GM21723 (cell line): ENCODE measurements around the gene ITIH1.
A peak's percentile ranks its signal among the peaks of the same experiment; 100 is the strongest.
"Not testable (repeated sequence)": the region's sequence is repeated elsewhere in the genome, so short reads cannot be mapped to it uniquely, and the experiment has no call there.

ENCODE experiments used
- ATAC-seq: cut with Tn5 transposase; IDR thresholded peaks from one replicate; pipeline ENCODE4 v1.9.1; 2021; ENCODE audit warnings: mild to moderate bottlenecking, moderate library complexity; ENCODE audit not compliant: unreplicated experiment

Gene ITIH1, protein sequence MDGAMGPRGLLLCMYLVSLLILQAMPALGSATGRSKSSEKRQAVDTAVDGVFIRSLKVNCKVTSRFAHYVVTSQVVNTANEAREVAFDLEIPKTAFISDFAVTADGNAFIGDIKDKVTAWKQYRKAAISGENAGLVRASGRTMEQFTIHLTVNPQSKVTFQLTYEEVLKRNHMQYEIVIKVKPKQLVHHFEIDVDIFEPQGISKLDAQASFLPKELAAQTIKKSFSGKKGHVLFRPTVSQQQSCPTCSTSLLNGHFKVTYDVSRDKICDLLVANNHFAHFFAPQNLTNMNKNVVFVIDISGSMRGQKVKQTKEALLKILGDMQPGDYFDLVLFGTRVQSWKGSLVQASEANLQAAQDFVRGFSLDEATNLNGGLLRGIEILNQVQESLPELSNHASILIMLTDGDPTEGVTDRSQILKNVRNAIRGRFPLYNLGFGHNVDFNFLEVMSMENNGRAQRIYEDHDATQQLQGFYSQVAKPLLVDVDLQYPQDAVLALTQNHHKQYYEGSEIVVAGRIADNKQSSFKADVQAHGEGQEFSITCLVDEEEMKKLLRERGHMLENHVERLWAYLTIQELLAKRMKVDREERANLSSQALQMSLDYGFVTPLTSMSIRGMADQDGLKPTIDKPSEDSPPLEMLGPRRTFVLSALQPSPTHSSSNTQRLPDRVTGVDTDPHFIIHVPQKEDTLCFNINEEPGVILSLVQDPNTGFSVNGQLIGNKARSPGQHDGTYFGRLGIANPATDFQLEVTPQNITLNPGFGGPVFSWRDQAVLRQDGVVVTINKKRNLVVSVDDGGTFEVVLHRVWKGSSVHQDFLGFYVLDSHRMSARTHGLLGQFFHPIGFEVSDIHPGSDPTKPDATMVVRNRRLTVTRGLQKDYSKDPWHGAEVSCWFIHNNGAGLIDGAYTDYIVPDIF

DNA sequence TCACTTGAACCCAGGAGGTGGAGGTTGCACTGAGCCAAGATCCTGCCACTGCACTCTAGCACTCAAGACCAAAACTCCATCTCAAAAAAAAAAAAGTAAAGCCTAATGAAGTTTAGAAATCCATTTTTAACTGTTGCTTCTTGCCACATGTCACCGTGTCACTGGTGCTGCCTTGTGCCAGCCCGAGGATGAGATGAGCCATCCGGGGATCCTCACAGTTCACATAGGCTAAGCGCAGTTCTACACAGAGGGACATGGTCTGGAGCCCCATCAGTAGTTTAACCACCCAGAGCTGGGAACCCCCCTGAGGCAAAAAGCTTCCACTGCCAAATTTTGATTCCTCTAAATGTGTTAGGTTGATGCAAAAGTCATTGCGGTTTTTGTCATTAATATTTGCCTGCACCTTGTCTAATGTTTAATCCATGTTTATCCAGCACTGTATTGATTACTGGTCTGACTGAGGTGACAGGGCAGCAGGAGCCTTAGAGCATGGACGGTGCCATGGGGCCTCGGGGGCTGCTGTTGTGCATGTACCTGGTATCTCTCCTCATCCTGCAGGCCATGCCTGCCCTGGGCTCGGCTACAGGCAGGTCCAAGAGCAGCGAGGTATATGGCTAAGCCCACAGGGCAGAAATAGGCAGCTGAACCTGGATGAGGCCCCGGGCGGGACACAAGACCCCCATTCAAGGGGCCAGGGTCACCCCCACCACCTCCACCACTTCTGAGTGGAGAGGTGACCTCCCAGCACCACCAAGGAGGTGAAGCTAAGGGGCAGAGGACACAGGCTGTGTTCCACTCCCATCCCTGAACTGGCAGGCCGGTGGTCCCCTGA is at the start of gene ITIH1:
TSS of gene ITIH1 (plus strand) at position 473 of the 832 bp plus-strand sequence. CDS start at position 490, 17 bp downstream.
- no peak for ATAC-seq

DNA sequence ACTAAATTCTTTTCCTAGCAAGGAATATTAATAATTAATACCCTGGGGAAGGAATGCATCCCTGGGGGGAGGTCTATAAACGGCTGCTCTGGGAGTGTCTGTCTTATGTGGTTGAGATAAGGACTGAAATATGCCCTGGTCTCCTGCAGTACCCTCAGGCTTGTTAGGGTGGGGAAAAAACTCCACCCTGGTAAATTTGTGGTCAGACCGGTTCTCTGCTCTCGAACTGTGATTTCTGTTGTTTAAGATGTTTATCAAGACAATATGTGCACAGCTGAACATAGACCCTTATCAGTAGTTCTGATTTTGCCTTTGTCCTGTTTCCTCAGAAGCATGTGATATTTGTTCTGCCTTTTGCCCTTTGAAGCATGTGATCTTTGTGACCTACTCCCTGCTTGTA is 48.6 kb upstream of the ITIH1 start:
- not testable (repeated sequence) for ATAC-seq

DNA sequence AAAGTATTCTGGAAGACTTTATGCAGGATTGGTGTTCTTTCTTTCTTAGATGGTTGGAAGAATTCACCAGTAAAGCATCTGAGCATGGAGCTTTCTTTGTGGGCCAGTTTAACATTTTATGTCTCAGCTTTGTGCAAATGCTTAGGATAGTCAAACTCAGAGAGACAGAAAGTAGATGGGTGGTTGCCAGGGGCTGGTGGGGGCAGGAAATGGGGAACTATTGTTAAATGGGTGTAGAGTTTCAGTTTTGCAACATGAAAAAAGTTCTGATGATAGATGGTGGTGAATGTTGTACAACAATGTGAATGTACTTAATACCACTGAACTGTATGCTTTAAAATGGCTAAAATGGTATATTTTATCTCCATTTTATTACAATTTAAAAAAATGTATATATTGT is 46.7 kb upstream of the ITIH1 start:
- no peak for ATAC-seq

DNA sequence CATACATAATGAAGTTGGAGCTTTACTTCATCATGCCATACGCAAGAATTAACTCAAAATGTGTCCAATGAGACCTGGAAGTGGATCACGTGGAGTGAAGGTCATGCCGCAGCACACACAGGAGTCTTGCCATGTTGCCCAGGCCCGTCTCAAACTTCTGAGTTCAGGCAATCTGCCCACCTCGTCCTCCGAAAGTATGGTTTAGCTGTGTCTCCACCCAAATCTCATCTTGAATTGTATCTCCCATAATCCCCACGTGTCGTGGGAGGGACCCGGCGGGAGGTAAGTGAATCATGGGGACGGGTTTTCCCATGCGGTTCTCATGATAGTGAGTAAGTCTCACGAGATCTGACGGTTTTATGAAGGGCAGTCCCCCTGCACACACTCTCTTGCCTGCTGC is 45.8 kb upstream of the ITIH1 start:
- ATAC-seq: no peak

DNA sequence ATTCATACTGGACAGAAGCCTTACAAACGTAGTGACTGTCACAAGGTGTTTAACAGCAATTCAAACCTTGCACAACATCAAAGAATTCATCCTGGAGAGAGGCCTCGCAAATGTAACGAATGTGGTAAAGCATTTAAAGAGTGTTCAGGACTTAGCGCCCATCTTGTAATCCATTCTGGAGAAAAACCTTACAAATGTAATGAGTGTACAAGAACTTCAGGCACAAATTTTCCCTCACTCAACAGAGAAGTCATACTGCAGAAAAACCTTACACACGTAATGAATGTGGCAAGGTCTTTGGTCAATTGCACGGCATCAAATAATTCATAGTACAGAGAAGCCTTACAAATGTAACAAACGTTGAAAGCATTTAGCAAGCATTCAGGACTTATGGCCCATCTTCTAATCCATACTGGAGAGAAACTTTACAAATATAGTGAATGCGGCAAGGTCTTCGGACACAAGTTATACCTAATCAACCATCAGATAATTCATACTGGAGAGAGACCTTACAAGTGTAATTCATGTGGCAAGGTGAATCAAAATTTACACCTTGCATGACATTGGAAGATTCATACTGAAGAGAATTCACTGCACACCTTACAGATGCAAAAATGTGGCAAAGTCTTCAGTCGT is 44.0 kb upstream of the ITIH1 start:
- ATAC-seq: no peak

DNA sequence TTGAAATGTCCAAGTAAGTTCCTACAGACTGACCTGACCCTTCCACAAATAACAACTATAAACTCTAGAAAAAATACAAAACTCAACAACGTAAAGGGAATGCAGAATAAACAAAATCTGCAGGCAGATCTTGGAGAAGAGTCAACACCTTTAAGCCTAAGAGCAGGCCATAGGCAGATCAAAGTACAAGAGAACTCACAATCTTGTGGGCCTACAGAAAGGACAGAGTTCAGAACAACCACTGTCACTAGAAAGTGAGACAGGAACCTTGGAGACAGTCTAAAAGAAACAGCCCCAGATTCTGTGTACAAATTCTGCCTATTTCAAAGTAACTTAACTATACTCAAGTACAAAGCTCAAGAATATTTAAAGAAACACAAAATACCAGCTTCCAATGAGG is 37.7 kb upstream of the ITIH1 start:
- no peak for ATAC-seq

DNA sequence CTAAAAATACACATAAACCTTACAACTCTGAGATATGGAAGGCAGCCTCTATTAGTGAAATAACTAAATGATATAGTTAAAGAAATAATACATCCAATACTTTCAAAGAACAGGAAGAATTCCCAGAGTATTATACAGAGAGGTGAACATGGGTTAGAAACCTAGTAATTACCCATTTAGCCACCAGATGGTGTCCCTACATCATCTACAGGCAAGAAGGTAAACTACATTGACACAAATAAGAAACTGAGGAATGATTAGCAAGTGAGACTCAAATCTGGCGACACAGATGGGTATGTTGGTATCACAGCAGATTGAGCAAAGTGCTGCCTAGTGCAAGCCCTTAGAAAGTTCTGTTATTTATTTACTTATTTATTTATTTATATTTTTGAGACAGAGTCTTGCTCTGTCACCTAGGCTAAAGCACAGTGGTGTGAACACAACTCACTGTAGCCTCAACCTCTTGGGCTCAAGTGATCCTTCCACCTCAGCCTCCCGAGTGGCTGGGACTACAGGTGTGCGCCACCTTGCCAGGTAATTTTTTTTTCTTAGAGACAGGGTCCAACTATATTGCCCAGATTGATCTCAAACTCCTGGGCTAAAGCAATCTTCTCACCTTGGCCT is 34.9 kb upstream of the ITIH1 start:
- ATAC-seq: no peak

DNA sequence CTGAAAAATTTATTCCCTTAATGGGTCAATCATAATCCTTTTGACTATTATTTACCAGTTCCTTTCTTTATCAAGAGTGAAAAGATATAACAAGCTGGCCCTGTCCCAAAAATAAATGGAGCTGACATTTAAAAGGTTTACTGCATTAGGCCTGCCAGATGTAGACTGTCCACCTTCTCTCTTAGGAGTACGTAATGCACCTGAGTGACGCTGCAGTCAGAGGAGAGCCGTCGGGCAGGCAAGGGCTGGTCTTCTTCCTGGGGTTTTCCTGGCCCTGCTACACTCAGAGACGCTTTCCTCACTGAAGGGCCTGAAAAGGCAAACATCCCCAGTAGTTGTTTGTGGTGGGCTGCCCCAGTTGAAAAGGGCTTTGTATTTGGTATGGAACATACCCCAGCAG is 34.2 kb upstream of the ITIH1 start:
- ATAC-seq: no peak

DNA sequence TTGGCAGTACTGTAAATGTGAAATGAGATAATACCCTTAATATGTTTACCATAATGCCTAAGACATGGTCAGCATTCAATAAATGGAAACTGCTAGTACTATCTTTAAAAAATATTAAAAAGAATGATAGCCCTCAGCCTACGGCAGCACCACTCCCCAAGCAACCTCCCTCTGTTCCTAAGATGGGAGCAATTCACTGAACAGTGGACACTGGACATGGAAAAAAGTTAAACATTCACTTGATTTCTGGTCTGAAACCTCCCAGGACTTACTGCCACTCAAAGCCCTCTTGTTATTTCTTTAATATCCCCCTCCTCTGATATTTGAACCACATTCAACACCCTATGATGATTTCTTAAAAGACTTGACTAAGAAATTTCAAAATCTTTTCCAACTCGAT is 33.7 kb upstream of the ITIH1 start:
- no peak for ATAC-seq

DNA sequence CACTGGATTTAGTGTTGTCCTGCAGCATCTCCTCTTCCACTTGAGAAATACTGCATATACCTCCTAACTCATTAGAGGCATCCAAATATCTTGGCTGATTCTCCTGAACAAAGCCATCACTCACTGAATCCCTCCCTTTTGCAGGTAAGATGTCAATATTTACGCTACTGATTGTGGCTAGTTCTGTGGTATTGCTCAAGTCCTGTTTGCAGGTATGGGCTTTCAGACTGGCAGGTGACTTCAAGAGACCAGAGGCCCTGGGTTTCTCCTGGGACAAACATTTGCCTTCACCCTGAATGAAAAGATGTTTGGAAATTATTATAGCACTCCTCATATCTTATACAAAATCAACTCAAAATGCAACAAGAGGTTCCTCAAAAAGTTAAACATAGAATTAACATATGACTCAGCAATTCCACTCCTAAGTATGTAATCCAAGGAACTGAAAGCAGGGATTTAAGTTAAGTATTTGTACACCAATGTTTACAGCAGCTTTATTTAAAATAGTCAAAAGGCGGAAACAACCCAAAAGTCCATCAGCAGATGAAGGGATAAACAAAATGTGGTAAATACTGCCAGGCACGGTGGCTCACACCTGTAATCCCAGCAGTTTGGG is 25.2 kb upstream of the ITIH1 start:
- ATAC-seq: no peak

DNA sequence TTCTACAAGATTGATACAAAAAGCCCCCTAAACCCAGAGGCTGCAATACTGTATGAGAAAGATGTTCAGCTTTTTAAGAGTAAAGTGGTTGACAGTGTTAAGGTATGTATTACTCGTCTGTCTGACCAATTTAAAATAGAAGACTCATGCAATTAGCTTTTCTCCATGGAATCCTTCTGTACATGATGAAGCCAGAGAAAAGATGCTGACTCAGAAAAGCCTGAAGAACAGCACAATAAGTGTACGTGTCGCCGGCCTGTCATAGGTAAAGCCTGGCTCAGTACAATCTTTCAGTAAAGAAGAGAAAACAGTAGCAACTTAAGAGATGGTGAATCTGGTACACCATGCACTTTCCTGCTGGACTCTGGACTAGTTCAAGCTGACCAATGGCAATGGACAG is 23.0 kb upstream of the ITIH1 start:
- ATAC-seq: no peak

DNA sequence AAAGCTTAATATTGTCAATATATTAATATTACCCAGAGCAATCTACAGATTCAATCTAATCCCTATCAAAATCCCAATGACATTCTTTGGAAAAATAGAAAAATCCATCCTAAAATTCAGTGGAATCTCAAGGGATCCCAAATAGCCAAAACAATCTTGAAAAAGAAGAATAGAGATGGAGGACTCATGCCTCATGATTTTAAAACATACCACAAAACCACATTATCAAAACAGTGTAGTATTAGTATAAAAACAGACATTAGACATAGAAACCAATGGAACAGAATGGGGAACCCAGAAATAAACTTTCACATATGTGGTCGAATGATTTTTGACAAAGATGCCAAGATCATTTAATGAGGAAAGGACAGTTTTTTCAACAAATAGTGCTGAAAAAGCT is 21.3 kb upstream of the ITIH1 start:
- ATAC-seq: no peak

DNA sequence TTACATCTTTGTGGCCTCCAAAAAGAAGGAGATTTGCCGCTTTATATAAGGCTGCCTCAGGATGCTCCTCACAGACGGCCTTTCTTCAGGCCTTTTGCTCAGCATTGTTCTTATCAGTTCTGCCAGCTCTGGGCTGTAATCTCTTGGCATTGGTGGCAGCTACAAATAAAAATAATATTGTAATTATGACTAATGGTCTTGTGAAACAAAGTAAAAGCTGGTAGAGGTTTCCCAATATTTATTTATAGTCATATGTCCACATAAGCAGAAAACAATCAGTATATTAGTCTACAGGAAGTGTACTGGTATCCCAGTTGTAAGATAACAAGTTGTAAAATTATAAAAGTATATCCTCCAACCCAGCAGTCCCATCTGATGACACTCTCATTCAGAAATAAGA is 13.9 kb upstream of the ITIH1 start:
- ATAC-seq: no peak

DNA sequence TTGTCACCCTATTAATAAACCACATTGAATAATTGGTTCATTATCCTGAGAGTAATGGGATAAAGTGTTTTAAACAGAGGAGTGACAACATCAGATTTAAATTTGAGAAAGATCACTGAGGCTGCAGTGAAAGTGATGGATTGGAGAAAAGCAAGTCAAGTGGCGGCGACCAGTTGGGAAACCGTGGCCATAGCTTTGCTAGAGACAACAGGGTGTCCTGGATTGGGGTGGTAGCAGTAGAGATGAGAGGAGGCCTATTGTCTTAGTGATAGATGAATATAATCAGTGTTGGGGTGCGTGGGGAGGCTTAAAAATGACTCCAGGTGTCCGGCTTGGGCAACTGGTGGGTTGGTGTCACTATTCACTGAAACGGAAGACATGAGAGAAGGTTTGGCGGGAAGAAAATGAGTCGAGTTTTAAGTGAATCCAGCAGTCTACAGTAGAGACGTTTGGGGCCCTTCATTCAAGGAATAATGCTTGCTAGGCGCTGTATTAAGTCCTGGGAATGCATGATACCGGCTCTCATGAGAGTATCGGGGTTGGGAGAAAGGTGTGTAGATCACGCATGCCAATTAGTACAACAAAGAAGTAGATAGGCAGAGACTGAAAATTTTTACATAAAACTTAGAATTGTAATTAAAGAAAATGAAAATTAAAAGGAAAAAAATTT is 7.5 kb upstream of the ITIH1 start:
- no peak for ATAC-seq

DNA sequence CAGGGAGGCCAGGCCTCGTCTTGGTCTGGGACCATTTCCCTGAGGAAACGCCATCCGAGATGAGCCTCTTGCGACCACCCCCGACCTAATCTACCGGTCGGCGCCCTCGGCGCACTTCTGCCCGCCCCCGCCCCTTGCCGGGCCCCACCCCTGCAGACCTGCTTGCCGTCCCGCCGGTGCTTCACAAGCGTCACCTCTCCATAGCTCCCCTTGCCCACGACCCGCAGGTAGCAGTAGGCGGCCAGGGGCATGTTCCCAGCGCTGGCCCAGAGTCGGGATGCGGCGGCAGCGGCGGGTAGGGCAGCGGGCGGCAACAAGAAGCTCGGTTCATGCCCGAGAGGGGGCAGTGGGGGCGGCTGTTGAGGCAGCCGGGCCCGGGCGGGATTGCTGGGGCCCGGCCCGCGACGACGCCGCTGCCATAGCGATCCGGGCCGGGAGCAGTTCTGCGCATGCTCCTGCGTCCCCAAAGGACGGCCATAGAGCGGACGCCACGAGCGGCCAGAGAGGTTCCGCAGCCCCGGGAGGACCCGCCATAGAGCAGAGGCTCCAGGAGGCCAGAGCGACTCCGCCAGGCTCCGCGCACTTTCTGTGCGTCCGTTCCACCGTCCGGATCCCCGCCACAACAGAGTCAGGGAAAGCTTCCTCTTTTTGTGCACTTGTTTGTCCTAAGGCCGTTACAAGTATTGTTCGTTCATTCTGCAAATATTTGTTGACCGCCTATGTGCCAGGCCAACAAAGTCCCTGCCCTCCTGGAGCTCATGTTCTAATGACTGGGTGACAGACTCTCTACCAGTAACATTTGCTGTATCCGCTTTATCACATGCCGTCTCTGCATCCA is 6.7 kb upstream of the ITIH1 start, which contains the start of gene NEK4:
TSS of gene NEK4 (minus strand) at position 445 of the 838 bp plus-strand sequence. CDS start at position 251, 194 bp downstream.
- peak; percentile 95 for ATAC-seq

DNA sequence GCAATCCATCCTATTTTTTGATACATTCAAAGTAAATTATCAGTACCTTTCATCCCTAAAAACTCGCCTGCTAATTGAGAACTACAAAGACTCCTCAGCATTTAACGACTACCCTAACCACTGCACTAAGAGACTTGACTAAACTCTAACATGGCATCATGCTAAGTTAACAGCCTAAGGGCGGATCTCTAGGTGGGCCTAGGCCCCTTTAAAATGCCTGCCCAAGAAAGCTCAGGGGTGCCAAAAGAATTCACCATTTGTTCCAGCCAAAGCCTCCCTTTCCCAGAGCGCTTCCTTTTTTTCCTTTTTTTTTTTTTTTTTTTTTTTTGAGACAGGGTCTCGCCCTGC is 6.1 kb upstream of the ITIH1 start:
- peak; percentile 24 for ATAC-seq

DNA sequence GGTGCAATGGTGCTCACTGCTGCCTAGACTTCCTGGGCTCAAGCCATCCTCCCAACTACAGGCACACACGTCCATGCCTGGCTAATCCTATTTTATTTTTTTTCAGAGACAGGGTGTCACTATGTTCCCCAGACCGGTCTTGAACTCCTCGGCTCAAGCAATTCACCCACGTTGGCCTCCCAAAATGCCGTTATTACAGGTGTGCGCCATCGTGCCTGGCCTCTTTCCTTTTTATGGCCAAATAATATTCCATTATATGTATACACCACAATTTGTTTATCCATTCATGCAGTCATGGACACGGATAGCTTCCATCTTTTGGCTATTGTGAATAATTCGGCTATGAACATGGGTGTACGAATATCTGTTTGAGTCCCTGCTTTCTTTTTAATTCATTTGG is 5.7 kb upstream of the ITIH1 start:
- no peak for ATAC-seq

DNA sequence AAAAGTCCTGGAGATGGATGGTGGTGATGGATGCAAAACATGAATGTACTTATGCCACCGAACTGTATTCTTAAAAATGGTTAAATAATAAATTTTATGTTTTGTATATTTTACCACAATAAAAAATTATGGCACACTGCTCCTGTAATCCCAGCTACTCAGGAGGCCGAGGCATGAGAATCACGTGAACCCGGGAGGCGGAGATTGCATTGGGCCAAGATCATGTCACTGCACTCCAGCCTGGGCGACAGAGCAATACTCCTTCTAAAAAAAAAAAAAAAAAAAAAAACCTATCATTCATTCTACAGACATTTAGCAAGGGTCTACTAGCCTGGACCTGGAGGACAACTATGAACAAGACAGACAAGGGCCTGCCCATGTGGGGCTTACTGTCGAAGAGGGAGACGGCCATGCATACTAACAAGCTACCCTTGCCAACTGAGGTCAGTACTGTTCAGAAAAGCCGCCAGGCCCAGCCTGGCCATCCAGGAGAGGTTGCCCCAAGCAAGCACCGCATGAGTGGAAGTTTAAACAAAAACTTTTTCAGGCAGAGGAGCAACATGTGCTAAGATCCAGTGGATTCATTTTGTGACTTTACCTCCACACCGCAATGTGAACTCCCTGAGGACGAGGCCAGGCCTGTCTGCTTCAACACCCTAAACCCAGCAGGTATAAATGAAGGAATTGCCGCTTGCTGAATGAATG is 3.9 kb upstream of the ITIH1 start:
- ATAC-seq: no peak
